ENCODE measurements around the gene PPP1R3G.
A peak's percentile ranks its signal among the peaks of the same experiment; 100 is the strongest.

PPP1R3G gene

DNA sequence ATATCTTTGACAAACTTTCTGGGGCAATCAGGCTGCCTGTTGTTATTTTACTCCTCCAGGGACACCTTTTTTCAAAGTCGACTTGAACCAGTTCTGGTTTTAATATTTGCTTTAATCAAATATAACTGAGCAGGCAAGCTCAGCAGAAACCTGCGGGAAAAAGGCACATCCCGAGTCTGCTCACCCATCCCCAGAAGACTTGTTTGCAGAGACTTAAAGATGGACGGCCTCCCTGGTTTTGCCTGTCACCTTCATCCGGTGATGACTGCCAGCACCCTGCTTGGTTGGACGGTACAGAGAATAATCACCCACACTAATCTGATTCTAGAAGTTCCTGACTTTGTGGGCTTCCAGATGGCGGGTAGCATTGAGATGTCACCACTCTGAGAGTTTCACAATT is 36.8 kb downstream of the PPP1R3G start:
- DNase-seq = no peak

GRCh38 chr6:5122504-5123112 is 37.5 kb downstream of the PPP1R3G start:
- no peak for DNase-seq

DNA sequence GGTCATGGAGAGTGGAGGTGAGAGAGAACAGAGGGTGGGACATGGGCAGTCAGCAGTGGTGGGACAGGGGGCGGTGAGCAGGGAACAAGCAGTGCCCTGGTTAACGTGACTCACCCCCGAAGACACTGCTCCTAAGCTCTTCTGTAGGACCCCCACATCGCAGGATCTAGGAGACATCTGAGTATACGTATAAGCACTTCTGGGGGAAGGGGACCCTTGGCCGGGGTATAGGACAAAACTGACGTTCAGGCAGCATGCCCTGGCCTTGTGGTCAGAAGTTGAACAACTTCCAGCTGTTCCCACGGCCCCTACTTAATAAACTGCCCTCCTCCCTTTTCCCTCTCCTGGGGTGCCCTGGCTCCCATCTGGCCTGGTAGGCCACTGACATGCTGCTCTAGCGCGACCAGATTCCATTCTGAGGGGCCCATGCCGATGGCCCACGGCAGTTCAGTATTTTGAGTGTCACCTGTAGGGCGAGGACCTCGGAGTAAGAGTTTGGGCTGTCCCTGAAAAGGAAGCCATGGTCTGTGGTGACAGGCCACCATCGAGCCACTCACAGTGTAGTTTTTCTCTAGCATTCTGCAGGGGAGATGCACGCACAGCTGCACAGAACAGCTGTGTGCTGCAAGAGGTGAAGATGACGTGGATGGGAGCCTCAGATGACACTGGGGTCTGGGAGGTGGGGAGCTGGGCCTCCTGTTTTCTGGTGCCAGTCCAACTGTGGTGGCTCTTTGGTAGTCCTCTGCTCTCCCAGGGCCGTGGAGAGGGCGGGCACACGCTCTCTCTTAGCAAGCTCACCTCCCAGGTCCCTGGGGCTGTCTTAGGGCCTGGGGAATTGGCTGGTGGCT is 38.4 kb downstream of the PPP1R3G start:
- DNase-seq = no peak

DNA sequence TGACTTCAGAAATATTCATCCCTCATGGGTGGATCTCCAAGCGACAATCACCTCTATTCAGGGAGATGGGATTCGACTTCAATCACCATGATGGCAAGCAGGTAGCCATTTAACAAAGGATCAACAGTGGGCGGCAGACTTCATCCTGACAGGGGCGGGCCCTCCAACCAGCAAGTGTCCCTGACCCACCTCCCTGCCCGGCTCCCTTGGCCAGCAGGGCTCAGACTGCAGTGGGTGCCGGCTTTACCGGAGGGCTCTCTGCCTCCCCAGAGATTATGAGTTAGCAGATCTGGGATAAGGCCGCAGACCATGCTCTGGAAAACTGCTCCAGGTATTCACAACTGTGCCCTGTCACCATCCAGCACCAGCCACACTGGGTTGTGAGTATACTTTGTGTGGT is 39.4 kb downstream of the PPP1R3G start:
- DNase-seq = no peak

DNA sequence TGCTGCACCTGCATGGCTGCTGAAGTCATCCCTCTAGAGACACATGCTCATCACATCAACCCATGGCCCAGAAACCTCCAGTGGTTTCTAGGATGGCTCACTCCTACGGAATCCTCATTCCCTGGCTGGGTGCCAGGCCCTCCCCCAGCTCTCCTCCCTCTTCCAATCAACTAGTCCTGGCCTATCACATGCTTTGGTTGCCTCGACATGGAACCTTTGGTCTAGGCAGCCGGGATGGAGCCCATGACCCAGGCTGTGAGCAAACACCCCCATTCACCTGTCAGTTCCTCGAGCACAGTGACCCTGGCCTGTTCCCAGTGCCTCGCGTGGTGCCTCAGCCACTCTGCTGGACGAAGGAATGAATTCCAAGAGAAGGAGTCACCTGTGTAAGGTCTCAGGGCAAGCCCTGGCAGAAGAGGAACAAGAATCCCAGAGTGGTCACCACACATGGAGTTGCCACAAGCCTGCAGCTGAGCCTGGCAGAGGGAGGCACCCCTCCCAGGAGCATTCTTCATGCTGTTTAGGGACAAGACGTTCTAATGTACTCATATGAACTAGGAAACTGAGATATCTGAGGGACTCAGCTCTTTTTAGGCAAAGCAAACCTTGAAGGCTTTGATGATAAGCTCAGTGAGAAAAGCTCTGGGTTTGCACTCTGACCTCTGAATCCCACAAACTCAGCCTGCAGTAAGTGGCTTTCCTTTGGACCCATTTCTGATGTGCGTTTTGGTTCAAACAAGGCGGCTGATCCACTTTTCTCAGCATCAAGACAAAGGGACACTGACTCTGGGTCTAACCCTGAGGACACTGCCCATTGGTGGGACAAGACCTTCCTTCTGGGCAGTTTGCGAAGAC is 40.2 kb downstream of the PPP1R3G start:
- DNase-seq = peak; percentile 56

GRCh38 chr6:5126214-5126613 is 41.1 kb downstream of the PPP1R3G start:
- peak; percentile 27 for DNase-seq

DNA sequence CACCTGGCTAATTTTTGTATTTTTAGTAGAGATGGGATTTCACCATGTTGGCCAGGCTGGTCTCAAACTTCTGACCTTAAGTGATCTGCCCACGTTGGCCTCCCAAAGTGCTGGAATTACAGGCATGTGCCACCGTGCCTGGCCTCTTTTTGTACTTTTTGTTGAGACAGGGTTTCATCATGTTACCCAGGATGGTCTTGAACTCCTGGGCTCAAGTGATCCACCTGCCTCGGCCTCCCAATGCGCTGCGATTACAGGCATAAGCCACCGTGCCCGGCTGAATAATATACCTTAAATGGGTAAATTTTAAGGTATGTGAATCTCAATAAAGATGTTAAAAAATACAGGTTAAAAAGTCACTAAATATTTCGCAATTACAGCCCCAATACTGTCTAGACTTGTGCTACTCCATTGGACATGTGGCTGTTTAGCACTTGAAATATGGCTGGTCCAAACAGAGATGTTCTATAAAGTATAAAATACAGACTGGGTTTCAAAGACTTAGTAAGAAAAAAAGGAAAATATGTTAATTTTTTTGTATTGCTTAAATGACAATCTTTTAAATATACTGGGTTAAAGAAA is 42.1 kb downstream of the PPP1R3G start:
- DNase-seq = no peak

- DNase-seq = no peak
These were observed 43.2 kb downstream of the PPP1R3G start for GRCh38 chr6:5128351-5128750.

- no peak for DNase-seq
These were observed 45.2 kb downstream of the PPP1R3G start for GRCh38 chr6:5130135-5130866.

GRCh38 chr6:5132731-5133130 is 47.6 kb downstream of the PPP1R3G start:
- DNase-seq = no peak

- DNase-seq = no peak
These were observed 48.8 kb downstream of the PPP1R3G start for GRCh38 chr6:5133943-5134342.

- DNase-seq = peak; percentile 29
These were observed 50.7 kb downstream of the PPP1R3G start for GRCh38 chr6:5135788-5136376.

DNA sequence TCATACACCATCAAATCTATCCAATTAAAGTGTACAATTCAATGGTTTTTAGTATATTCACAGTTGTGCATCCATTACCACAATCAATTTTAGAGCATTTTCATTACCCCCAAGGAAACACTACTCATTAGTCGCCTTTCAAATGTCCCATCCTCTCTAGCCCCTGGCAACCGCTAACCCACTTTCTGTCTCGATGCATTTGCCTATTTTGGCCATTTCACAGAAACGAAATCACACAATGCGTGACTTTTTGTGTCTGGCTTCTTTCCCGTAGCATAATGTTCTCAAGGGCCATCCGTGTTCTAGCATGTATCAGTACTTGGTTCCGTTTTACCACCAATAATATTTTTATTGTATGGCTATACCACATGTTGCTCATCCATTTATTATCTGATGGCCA is 51.7 kb downstream of the PPP1R3G start:
- DNase-seq = no peak

Measured in kidney glomerular epithelial cell (primary cell).